HG02852 (cell line): Measurements from ENCODE around the gene SUPT4H1.

Source experiments
- ATAC-seq: cut with Tn5 transposase; IDR thresholded peaks from one replicate; pipeline ENCODE4 v1.9.1; 2021; ENCODE audit warnings: mild to moderate bottlenecking, moderate library complexity; ENCODE audit not compliant: unreplicated experiment

The SUPT4H1 gene

DNA sequence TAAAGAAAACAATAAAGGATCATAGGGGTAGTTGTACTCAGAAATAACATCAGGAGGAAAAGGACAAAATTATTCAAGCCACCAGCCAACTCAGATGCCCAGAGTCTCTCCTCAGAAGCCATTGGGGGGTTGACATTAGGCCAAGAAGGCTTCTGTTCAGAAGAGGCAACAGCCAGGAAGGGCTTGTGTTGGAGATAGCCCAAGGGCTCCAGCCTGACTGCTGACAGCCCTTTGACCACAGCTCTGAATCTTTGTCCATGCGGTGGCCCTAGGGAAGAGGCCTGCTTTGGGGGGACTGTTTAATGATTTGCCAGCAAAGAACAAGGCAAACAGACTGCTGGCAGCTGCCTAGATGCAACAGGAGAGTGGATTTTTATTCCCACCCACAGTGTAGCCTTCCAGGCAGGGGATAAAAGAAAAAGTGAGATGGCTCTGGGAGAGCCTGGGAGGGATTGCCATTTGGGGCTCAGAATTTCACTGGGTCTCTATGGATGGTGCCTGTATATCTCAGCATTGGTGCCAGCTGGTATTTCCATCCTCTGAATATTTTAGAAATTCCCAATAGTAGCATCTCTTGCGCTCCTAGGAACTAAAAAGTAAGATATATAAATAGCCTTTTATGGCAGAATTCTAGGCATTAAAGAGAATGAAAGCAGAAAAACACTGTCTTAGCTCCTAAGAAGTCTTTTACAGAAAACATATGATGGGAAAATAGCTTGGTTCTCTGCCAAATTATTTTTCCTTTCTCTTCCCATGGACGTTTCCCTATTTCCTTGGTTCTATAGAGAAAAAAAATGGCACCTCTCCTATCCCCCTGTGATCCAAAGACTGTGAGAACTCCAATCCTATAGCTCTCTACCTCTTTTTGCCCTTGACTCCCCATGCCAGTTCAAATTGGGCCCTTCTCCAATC, 29.4 kb upstream of the SUPT4H1 start:
- ATAC-seq, result no peak

GRCh38 chr17:58380207-58381123, 28.5 kb upstream of the SUPT4H1 start:
- ATAC-seq, result no peak

- no peak for ATAC-seq
Observed at GRCh38 chr17:58379511-58379824, 27.5 kb upstream of the SUPT4H1 start.

DNA sequence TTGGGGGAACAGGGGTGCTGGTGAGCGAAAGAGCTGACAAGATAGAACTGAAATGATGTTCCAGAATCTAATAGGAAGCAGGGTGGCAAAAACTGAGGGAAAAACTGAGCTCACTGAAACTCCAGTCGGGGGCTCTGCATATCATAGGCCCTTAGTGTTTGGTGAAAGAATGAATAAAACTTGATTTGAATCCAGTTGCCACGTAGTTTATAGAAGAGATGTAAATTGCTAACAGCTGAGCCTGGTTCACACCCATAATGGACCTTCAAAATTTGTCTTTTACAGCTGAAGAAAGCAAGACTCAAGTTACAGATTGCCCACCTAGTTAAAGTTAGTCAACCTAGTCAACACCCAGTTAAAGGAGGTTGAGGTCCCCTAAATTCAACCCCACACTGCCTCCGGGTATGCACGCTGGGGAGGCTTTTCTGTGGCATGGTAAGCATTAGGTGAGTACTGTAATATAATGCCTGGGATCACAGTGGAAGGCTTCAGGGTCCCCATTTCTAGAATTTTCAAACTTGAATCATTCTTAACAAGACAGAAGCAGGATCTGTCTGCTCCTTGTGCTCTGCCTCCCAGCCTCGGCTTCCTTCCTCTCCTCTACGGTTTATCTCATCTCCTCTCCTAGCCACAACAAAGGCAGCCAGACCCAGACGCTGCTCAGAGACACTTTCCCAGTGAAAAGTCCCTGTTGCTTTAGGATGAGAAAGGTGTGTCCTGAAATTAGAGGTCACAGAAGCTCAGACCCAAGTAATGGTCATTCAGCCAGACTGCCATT, 26.9 kb upstream of the SUPT4H1 start:
- no peak for ATAC-seq

GRCh38 chr17:58377661-58378060, 25.7 kb upstream of the SUPT4H1 start:
- no peak for ATAC-seq

DNA sequence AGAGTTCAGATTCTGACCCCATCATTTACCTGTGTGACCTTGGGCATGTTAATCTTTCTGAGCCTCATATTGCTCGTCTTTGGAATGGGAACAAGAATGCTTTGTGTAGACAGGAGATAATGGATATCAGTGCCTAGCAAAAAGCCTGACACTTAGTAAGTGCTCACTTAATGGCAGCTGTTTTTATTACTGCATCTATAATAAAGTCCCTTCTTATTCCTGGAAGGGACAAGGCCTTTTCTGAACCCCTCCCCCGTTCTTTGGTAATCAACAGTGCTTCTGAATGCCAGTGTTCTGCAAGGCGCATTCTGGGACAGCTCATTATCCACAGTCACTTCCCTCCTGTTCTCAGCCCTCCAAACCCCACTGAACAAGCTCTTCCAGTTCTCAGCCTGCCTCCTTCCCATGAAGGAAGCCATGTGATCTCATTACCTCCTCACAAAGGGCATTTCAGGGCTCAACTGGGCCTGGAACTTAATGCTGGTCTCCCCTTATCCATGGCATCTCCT, 25.1 kb upstream of the SUPT4H1 start:
- ATAC-seq, result no peak

- no peak for ATAC-seq
Observed at GRCh38 chr17:58376472-58377000, 24.5 kb upstream of the SUPT4H1 start.

DNA sequence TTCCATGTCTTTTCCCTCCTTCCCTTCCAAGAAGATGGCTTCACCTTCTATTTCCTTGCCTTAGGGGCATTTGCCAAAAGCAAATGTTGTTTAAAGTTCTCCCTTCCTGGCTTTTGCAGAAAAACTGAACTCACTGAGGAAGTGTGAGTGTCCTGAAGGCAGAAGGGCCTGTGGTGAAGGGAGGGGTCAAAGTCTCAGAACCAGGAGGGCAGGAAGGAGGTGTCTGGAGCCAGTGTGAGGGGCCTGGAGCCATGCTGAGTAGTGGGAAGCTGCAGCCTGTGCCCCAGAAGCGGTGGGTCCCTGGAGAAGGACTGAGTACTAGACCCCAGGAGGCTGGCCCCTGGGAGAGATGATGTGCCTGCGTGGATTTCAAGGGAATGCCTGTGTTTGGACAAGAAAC, 23.8 kb upstream of the SUPT4H1 start:
- no peak for ATAC-seq

- no peak for ATAC-seq
Observed at GRCh38 chr17:58375256-58375655, 23.3 kb upstream of the SUPT4H1 start.

GRCh38 chr17:58373923-58374322, 21.9 kb upstream of the SUPT4H1 start:
- no peak for ATAC-seq

GRCh38 chr17:58373003-58373402, 21.0 kb upstream of the SUPT4H1 start:
- ATAC-seq, result no peak

DNA sequence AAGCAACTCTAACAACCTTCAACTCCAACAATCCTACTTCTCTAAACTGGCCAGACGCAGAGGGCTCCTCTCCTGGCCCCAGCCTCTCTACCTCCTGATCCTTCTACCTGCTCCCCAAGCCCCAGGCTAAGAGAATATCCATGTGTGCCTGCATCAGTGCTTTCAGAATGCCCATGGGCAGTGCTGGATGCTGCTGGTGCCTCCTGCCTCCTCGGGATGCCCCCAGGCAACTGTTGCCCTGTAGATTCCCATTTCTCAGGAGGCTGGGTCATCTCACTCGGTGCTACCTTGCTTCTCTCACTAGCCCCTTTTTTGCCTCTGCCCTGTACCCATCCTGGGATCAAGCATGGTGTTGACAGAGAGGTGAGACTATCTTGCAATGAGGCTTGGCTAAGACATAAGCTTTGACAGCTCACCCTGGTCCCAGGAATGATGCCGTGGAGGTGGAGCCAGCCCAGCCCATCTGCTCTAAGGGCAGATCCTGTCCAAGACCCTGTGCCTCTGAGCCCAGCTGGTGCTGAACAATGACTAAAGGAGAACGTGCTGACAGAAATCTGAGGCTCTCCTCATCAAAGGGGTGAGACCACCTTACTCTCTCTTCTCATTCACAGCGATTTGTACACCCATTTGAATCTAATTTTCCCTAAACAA, 19.4 kb upstream of the SUPT4H1 start:
- no peak for ATAC-seq

- no peak for ATAC-seq
Observed at GRCh38 chr17:58370716-58371115, 18.7 kb upstream of the SUPT4H1 start.

DNA sequence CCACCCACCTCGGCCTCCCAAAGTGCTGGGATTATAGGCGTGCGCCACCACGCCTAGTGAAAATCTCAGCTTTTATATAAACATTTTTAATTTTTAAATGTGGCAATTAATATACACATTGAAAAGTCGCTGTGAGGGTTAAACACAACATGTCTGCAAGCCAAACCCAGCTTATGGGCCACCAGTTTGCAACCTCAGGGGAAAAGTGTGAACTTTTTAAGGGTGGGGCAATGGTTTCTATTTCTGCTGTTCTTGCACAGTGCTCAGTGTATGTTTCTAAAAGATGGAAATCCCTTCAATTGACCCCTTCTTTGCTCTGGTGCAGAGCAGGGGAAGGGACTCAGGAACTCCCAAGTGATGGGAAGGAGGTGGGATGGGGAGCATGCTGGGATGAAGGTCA, 18.3 kb upstream of the SUPT4H1 start:
- no peak for ATAC-seq

- no peak for ATAC-seq
Observed at GRCh38 chr17:58369214-58370031, 17.4 kb upstream of the SUPT4H1 start.

- ATAC-seq, result no peak
Observed at GRCh38 chr17:58368860-58369213, 16.8 kb upstream of the SUPT4H1 start.

DNA sequence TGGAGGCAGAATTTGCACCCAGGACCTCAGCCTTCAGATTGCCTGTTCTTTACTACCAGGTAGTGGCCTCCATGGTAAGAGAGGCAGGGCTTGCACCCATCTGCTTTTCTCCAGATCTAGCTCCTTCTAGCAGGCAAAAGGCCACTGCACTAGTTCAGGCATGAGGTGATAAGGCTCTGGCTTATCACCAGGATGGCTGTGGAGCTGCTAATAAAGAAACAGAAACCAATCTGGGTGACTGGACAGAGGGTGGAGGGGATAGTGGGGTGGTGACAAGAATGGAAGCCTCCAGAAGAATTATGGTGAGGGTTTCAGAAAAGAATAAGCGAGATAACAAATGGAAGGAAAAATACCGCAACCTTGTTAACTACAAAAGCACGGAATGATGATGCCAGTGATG, 15.5 kb upstream of the SUPT4H1 start:
- no peak for ATAC-seq

GRCh38 chr17:58365980-58366595, 14.1 kb upstream of the SUPT4H1 start:
- no peak for ATAC-seq
